Loucy (cell line): ENCODE data around the gene CABCOCO1.

Experiments used
- H2AFZ ChIP-seq: fragments of 200-600 bp; sonication (generic); 2 replicates; pipeline ENCODE4 v1.6.0; 2016; ENCODE audit warnings: antibody characterized with exemption, mild to moderate bottlenecking, low read length, moderate library complexity
- H3F3A ChIP-seq: fragments of 200-600 bp; 2 replicates; pipeline ENCODE4 v1.6.0; 2016; ENCODE audit warnings: antibody characterized with exemption, low read depth, mild to moderate bottlenecking
- H3K27me3 ChIP-seq: fragments of 200-600 bp; sonication (generic); 2 replicates; pipeline ENCODE4 v1.6.1; 2014; ENCODE audit warnings: low read length, mild to moderate bottlenecking; ENCODE audit not compliant: insufficient read depth, poor library complexity, severe bottlenecking
- H3K36me3 ChIP-seq: fragments of 200-600 bp; sonication (generic); 2 replicates; pipeline ENCODE4 v1.6.1; 2016; ENCODE audit warnings: low read length; ENCODE audit not compliant: insufficient read depth
- H3K4me1 ChIP-seq: fragments of 200-600 bp; sonication (generic); 2 replicates; pipeline ENCODE4 v1.5.1; 2014; ENCODE audit warnings: low read length, mild to moderate bottlenecking; ENCODE audit not compliant: insufficient read depth, poor library complexity, severe bottlenecking
- H3K4me2 ChIP-seq: fragments of 200-600 bp; sonication (generic); 2 replicates; pipeline ENCODE4 v1.6.0; 2014; ENCODE audit warnings: antibody characterized with exemption, low read length, low read depth, mild to moderate bottlenecking; ENCODE audit not compliant: poor library complexity, severe bottlenecking
- H3K4me3 ChIP-seq: fragments of 200-600 bp; sonication (generic); 2 replicates; pipeline ENCODE4 v1.5.1; 2014; ENCODE audit warnings: low read length, mild to moderate bottlenecking, mixed read lengths; ENCODE audit not compliant: poor library complexity, severe bottlenecking
- H3K79me2 ChIP-seq: fragments of 200-600 bp; sonication (generic); 2 replicates; pipeline ENCODE4 v1.6.1; 2014; ENCODE audit warnings: low read length; ENCODE audit not compliant: insufficient read depth
- H3K9ac ChIP-seq: fragments of 200-600 bp; sonication (generic); 2 replicates; pipeline ENCODE4 v1.6.0; 2014; ENCODE audit warnings: mild to moderate bottlenecking, low read depth, low read length, moderate library complexity; ENCODE audit not compliant: poor library complexity, severe bottlenecking
- H3K9me2 ChIP-seq: fragments of 200-600 bp; sonication (generic); replicated peaks from 2 replicates; pipeline ENCODE4 v1.6.1; 2016; ENCODE audit warnings: low read depth, low read length, mixed read lengths
- H3K9me3 ChIP-seq: fragments of 200-600 bp; sonication (generic); 2 replicates; pipeline ENCODE4 v1.6.1; 2014; ENCODE audit warnings: mild to moderate bottlenecking, antibody characterized with exemption, low read length, low read depth; ENCODE audit not compliant: insufficient read depth
- H4K20me1 ChIP-seq: fragments of 200-600 bp; sonication (generic); 2 replicates; pipeline ENCODE4 v1.6.0; 2014; ENCODE audit warnings: antibody characterized with exemption, low read length, mild to moderate bottlenecking; ENCODE audit not compliant: insufficient read depth, poor library complexity, severe bottlenecking
- CTCF ChIP-seq: fragments of 200-600 bp; sonication (generic); conservative IDR thresholded peaks from 2 replicates; pipeline ENCODE4 v1.5.1; 2014; ENCODE audit warnings: mild to moderate bottlenecking, antibody characterized with exemption, low read length
- EZH2phosphoT487 ChIP-seq: fragments of 200-600 bp; IDR thresholded peaks from 2 replicates; pipeline ENCODE4 v1.6.1; 2018; ENCODE audit warnings: antibody characterized with exemption, mild to moderate bottlenecking, moderate library complexity, borderline replicate concordance

CABCOCO1 gene

GRCh38 chr10:61643316-61643751, 19.4 kb upstream of the CABCOCO1 start:
- Histone ChIP-seq H4K20me1 (no peaks in the 10 kb centered on the region), H3K9me3 (no peaks in the 10 kb centered on the region), H3K4me1 (no peaks in the 10 kb centered on the region), H3K4me3 (no peak overlapping the region), H3K9me2 (no peaks in the 10 kb centered on the region), H3K36me3 (no peaks in the 10 kb centered on the region), H3K27me3 (no peaks in the 10 kb centered on the region), H3K79me2 (no peaks in the 10 kb centered on the region), H3K4me2 (no peak overlapping the region), H3K9ac (no peak overlapping the region), H3F3A (no peaks in the 10 kb centered on the region), H2AFZ (0 out of 2 replicates have a peak overlapping the region, but pooled peaks have one; percentile 1)
- no peak for TF ChIP-seq CTCF
- TF ChIP-seq EZH2phosphoT487 = no peak

- H3K9ac ChIP-seq = no peak overlapping the region
- no peaks in the 10 kb centered on the region for H3K36me3 ChIP-seq
- no peaks in the 10 kb centered on the region for H3K4me1 ChIP-seq
- no peak overlapping the region for H2AFZ ChIP-seq
- H3K4me3 ChIP-seq = no peak overlapping the region
- H3K27me3 ChIP-seq = no peaks in the 10 kb centered on the region
- H3K9me2 ChIP-seq = no peaks in the 10 kb centered on the region
- H3K79me2 ChIP-seq = no peaks in the 10 kb centered on the region
- no peak for TF ChIP-seq CTCF
- no peak for TF ChIP-seq EZH2phosphoT487
- H3K4me2 ChIP-seq = no peak overlapping the region
- H3K9me3 ChIP-seq = no peaks in the 10 kb centered on the region
- no peaks in the 10 kb centered on the region for H4K20me1 ChIP-seq
- no peaks in the 10 kb centered on the region for H3F3A ChIP-seq
Measured at GRCh38 chr10:61653699-61654098, 9.0 kb upstream of the CABCOCO1 start.

GRCh38 chr10:61655335-61655851, 7.3 kb upstream of the CABCOCO1 start:
- Histone ChIP-seq H3K9me3 (no peaks in the 10 kb centered on the region), H3K79me2 (no peaks in the 10 kb centered on the region), H3F3A (no peaks in the 10 kb centered on the region), H2AFZ (no peak overlapping the region), H4K20me1 (no peaks in the 10 kb centered on the region), H3K36me3 (no peaks in the 10 kb centered on the region), H3K4me3 (no peak overlapping the region), H3K9me2 (no peaks in the 10 kb centered on the region), H3K9ac (no peak overlapping the region), H3K4me2 (no peak overlapping the region), H3K27me3 (no peaks in the 10 kb centered on the region), H3K4me1 (no peaks in the 10 kb centered on the region)
- no peak for TF ChIP-seq EZH2phosphoT487

GRCh38 chr10:61663466-61663865, 737 bp downstream of the CABCOCO1 start:
- Histone ChIP-seq H3K4me3 (no peak overlapping the region), H4K20me1 (no peaks in the 10 kb centered on the region), H3K4me2 (no peak overlapping the region), H3K79me2 (no peaks in the 10 kb centered on the region), H3K27me3 (no peaks in the 10 kb centered on the region), H2AFZ (no peak overlapping the region), H3K4me1 (no peaks in the 10 kb centered on the region), H3K9me3 (no peaks in the 10 kb centered on the region), H3K9me2 (no peaks in the 10 kb centered on the region), H3F3A (no peaks in the 10 kb centered on the region), H3K36me3 (no peaks in the 10 kb centered on the region), H3K9ac (no peak overlapping the region)
- TF ChIP-seq CTCF = no peak
- TF ChIP-seq EZH2phosphoT487 = no peak
